HepG2 (cell line): ENCODE measurements around the gene TIAM2. TPM values are rescaled to one million over a fixed set of nuclear protein-coding genes. Genes with fewer than 3 reads are reported as not detected.

Experiments used
- CBX5 ChIP-seq: sonication (generic); formaldehyde crosslinking; IDR thresholded peaks from 2 replicates; pipeline ENCODE4 v1.4.0; 2020; ENCODE audit warnings: missing genetic modification reagents, borderline replicate concordance
- DNMT1 ChIP-seq: sonication (generic); formaldehyde crosslinking; IDR thresholded peaks from 2 replicates; pipeline ENCODE4 v1.5.1; 2020; ENCODE audit warnings: mild to moderate bottlenecking, missing genetic modification reagents
- GATAD1 ChIP-seq: IDR thresholded peaks from 2 replicates; pipeline ENCODE4 v1.6.1; 2016; ENCODE audit warnings: missing genetic modification reagents, missing compliant biosample characterization
- HDAC2 ChIP-seq: sonication (generic); formaldehyde crosslinking; IDR thresholded peaks from 2 replicates; pipeline ENCODE4 v1.4.0; 2020; ENCODE audit warnings: missing genetic modification reagents
- KDM2A ChIP-seq: sonication (generic); formaldehyde crosslinking; IDR thresholded peaks from 2 replicates; pipeline ENCODE4 v1.4.0; 2020; ENCODE audit warnings: low read depth, missing genetic modification reagents, borderline replicate concordance
- KLF16 ChIP-seq, 2 experiments: sonication (generic) in 1 of 2; formaldehyde crosslinking in 1 of 2; IDR thresholded peaks; 2 replicates each; pipeline versions ENCODE4 v1.6.1 to v1.8.0; 2016 to 2023; ENCODE audit warnings: missing genetic modification reagents in 2 of 2, missing compliant biosample characterization in 1 of 2
- KLF6 ChIP-seq: IDR thresholded peaks from 2 replicates; pipeline ENCODE4 v1.8.0; 2016; ENCODE audit warnings: missing biosample characterization, missing genetic modification reagents
- MAZ ChIP-seq, 2 experiments: sonication (generic) in 1 of 2; formaldehyde crosslinking in 1 of 2; IDR thresholded peaks; 2 replicates each; pipeline versions ENCODE4 v1.5.0 to v1.6.1; 2012 to 2020; ENCODE audit warnings: low read depth in 2 of 2, mild to moderate bottlenecking in 2 of 2, borderline replicate concordance in 1 of 2, improper control_type of control experiment in 1 of 2, low read length in 1 of 2, missing genetic modification reagents in 1 of 2, moderate library complexity in 1 of 2
- NFATC3 ChIP-seq: sonication (generic); formaldehyde crosslinking; IDR thresholded peaks from 2 replicates; pipeline ENCODE4 v1.5.1; 2020; ENCODE audit warnings: mild to moderate bottlenecking, missing genetic modification reagents
- POLR2G ChIP-seq: fragments of 200-400 bp; formaldehyde crosslinking; IDR thresholded peaks from 2 replicates; pipeline ENCODE4 v1.6.1; 2018; ENCODE audit warnings: mild to moderate bottlenecking, low read depth, low read length, moderate library complexity
- SNAI1 ChIP-seq: sonication (generic); formaldehyde crosslinking; IDR thresholded peaks from 2 replicates; pipeline ENCODE4 v1.5.0; 2020; ENCODE audit warnings: mild to moderate bottlenecking, missing genetic modification reagents, borderline replicate concordance
- SYNCRIP ChIP-seq: fragments of 200-400 bp; formaldehyde crosslinking; IDR thresholded peaks from 2 replicates; pipeline ENCODE4 v1.6.1; 2018; ENCODE audit warnings: mild to moderate bottlenecking, low read depth, low read length; ENCODE audit not compliant: insufficient read depth
- TARDBP ChIP-seq: sonication (generic); formaldehyde crosslinking; IDR thresholded peaks from 2 replicates; pipeline ENCODE4 v1.8.0; 2022; ENCODE audit warnings: mild to moderate bottlenecking, missing genetic modification reagents
- YY1 ChIP-seq: IDR thresholded peaks from 2 replicates; pipeline ENCODE4 v1.6.1; 2011; ENCODE audit warnings: low read length, low read depth, moderate library complexity, mild to moderate bottlenecking; ENCODE audit not compliant: insufficient read depth, insufficient replicate concordance
- ZFP37 ChIP-seq: sonication (generic); formaldehyde crosslinking; IDR thresholded peaks from 2 replicates; pipeline ENCODE4 v1.4.0; 2020; ENCODE audit warnings: missing genetic modification reagents, borderline replicate concordance
- ZNF468 ChIP-seq: sonication (generic); formaldehyde crosslinking; IDR thresholded peaks from 2 replicates; pipeline ENCODE4 v1.8.0; 2022; ENCODE audit warnings: mild to moderate bottlenecking, moderate library complexity, missing genetic modification reagents
- ZNF629 ChIP-seq: sonication (generic); formaldehyde crosslinking; conservative IDR thresholded peaks from 2 replicates; pipeline ENCODE4 v1.5.0; 2020; ENCODE audit warnings: missing genetic modification reagents
- ZNF644 ChIP-seq: IDR thresholded peaks from 2 replicates; pipeline ENCODE4 v1.6.1; 2016; ENCODE audit warnings: low read depth
- ZNF878 ChIP-seq: sonication (generic); formaldehyde crosslinking; IDR thresholded peaks from 2 replicates; pipeline ENCODE4 v1.8.1; 2023; ENCODE audit warnings: mild to moderate bottlenecking, missing genetic modification reagents, moderate library complexity
- polyA plus RNA-seq, 8 experiments: library from polyadenylated mRNA; depleted of rRNA in 3 of 8; stranded (reverse) in 7 of 8; unstranded in 1 of 8; fragments of >200 nt; fragmentation: Illumina TruSeq in 4 of 8; extraction: Trizol in 4 of 8; gene quantifications; 2 replicates each; pipeline versions ENCODE4 v1.2.1 to v1.2.3, GENCODE V29; 2011 to 2016; ENCODE audit warnings: low read depth in 4 of 8, missing spikeins in 1 of 8, mixed read lengths in 1 of 8; ENCODE audit not compliant: insufficient read depth in 1 of 8
- total RNA-seq, 5 experiments: library from RNA; depleted of rRNA; stranded (reverse); fragments of >200 nt; fragmentation: Illumina TruSeq; extraction: Trizol; gene quantifications; 2 replicates each; pipeline ENCODE4 v1.2.3, GENCODE V29; 2016; ENCODE audit warnings: low read depth in 1 of 5
- TF ChIP-seq, protein P1 (sequence below): sonication (generic); formaldehyde crosslinking; IDR thresholded peaks from 2 replicates; pipeline ENCODE4 v1.9.0; 2021; ENCODE audit warnings: mild to moderate bottlenecking, missing genetic modification reagents
- TF ChIP-seq, protein P2 (sequence below): sonication (generic); formaldehyde crosslinking; IDR thresholded peaks from 2 replicates; pipeline ENCODE4 v1.8.1; 2023; ENCODE audit warnings: mild to moderate bottlenecking, moderate library complexity, missing genetic modification reagents

TIAM2 gene
- total and polyA plus RNA-seq, 2 of the 13 experiments (the other 11 are each of a cell fraction or from before 2014, with no cell fraction given): 4.1 to 4.5 TPM

DNA sequence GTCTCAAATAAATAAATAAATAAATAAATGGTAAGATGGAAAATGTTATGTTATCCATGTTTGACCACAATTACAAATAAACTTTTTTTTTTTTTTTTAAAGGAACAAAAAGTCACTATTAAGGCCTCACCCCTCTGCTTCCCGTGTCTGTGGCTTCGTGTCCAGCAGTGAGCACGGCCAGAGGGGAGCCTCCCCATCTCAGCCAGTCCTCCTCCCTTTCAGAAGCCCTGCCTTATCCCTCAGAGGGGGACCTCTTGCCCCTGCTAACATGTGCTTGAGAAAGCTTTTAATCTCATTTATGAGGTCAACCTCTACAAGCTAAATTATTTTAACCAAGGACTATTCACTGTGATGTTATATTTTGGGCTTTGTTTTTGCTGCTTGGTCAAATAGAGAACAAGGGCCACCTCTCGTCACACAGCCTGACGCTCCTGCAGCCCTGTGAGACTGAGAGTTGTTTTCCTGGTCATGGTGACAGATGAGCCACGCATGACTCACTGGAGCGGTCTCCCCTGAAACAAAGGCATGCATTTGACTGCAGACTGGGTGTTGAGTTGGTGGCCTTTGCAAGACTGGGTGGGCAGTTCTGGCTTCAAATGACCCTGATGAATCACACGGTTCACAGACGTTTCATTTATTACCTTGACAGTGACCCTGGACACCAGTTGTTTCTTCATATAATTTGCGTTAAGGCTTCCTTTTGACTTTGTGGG lies 131.8 kb downstream of the TIAM2 start (continued):
- TF ChIP-seq MAZ (IDR thresholded peaks at IDR 0.05; ENCODE audit: borderline replicate concordance, low read depth, low read length): no peak
- no peak for TF ChIP-seq MAZ (CRISPR knock-in tag; IDR thresholded peaks at IDR 0.05; ENCODE audit: low read depth)
- no peak for TF ChIP-seq POLR2G
- TF ChIP-seq CBX5: no peak
- no peak for TF ChIP-seq NFATC3 (CRISPR knock-in tag)
- TF ChIP-seq, protein P1, sequence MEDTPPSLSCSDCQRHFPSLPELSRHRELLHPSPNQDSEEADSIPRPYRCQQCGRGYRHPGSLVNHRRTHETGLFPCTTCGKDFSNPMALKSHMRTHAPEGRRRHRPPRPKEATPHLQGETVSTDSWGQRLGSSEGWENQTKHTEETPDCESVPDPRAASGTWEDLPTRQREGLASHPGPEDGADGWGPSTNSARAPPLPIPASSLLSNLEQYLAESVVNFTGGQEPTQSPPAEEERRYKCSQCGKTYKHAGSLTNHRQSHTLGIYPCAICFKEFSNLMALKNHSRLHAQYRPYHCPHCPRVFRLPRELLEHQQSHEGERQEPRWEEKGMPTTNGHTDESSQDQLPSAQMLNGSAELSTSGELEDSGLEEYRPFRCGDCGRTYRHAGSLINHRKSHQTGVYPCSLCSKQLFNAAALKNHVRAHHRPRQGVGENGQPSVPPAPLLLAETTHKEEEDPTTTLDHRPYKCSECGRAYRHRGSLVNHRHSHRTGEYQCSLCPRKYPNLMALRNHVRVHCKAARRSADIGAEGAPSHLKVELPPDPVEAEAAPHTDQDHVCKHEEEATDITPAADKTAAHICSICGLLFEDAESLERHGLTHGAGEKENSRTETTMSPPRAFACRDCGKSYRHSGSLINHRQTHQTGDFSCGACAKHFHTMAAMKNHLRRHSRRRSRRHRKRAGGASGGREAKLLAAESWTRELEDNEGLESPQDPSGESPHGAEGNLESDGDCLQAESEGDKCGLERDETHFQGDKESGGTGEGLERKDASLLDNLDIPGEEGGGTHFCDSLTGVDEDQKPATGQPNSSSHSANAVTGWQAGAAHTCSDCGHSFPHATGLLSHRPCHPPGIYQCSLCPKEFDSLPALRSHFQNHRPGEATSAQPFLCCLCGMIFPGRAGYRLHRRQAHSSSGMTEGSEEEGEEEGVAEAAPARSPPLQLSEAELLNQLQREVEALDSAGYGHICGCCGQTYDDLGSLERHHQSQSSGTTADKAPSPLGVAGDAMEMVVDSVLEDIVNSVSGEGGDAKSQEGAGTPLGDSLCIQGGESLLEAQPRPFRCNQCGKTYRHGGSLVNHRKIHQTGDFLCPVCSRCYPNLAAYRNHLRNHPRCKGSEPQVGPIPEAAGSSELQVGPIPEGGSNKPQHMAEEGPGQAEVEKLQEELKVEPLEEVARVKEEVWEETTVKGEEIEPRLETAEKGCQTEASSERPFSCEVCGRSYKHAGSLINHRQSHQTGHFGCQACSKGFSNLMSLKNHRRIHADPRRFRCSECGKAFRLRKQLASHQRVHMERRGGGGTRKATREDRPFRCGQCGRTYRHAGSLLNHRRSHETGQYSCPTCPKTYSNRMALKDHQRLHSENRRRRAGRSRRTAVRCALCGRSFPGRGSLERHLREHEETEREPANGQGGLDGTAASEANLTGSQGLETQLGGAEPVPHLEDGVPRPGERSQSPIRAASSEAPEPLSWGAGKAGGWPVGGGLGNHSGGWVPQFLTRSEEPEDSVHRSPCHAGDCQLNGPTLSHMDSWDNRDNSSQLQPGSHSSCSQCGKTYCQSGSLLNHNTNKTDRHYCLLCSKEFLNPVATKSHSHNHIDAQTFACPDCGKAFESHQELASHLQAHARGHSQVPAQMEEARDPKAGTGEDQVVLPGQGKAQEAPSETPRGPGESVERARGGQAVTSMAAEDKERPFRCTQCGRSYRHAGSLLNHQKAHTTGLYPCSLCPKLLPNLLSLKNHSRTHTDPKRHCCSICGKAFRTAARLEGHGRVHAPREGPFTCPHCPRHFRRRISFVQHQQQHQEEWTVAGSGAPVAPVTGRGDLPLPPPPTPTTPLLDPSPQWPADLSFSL: no peak
- no peak for TF ChIP-seq SNAI1
- TF ChIP-seq ZNF629 (CRISPR knock-in tag): no peak
- TF ChIP-seq ZNF644 (CRISPR knock-in tag): peak; percentile 88
- no peak for TF ChIP-seq KLF16 (CRISPR knock-in tag; IDR thresholded peaks at IDR 0.05)
- TF ChIP-seq DNMT1 (CRISPR knock-in tag): no peak
- TF ChIP-seq GATAD1: no peak
- no peak for TF ChIP-seq ZNF468 (CRISPR knock-in tag)
- TF ChIP-seq ZNF878: no peak
- no peak for TF ChIP-seq YY1
- TF ChIP-seq KDM2A (CRISPR knock-in tag): peak; percentile 52; the same call in 1 of the 2 replicates
- TF ChIP-seq HDAC2 (CRISPR knock-in tag): no peak
- no peak for TF ChIP-seq SYNCRIP
- TF ChIP-seq ZFP37 (CRISPR knock-in tag): no peak
- TF ChIP-seq KLF6: no peak
- TF ChIP-seq TARDBP (CRISPR knock-in tag): no peak
- TF ChIP-seq, protein P2, sequence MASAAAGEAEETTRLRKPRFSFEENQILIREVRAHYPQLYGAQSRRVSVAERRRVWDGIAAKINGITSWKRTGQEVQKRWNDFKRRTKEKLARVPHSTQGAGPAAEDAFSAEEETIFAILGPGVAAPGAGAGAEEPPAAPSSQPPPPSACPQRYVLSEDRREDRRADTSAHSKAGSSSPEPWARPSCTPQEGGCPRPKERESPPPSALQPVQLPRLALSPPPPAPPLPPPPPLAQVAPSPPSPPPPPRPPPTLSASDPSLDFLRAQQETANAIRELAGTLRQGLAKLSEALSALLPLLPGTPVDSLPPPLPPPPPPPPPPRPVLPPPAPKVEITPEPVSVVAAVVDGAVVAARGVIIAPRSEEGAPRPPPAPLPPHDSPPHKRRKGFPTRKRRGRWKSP (CRISPR knock-in tag): no peak
